Trophoblast cell (in vitro differentiated cells and primary cell): ENCODE data around the gene POLR1G.

Experiments
- DNase-seq, 2 donors: peaks; one replicate each; pipeline ENCODE4 v3.0.0-alpha.2; 2016
- H2AFZ ChIP-seq: 2 replicates; pipeline ENCODE4 v1.6.1; 2013; ENCODE audit warnings: low read length, moderate library complexity, mild to moderate bottlenecking; ENCODE audit not compliant: insufficient read depth, poor library complexity
- H2AK5ac ChIP-seq: 2 replicates; pipeline ENCODE4 v1.6.1; 2013; ENCODE audit warnings: mild to moderate bottlenecking, low read length
- H2BK120ac ChIP-seq: 2 replicates; pipeline ENCODE4 v1.6.1; 2013; ENCODE audit warnings: low read length, mild to moderate bottlenecking, moderate library complexity; ENCODE audit not compliant: insufficient read depth, poor library complexity
- H2BK12ac ChIP-seq: 2 replicates; pipeline ENCODE4 v1.6.1; 2013; ENCODE audit warnings: mild to moderate bottlenecking, low read length, moderate library complexity
- H2BK5ac ChIP-seq: 2 replicates; pipeline ENCODE4 v1.6.1; 2013; ENCODE audit warnings: low read length, low read depth, moderate library complexity, mild to moderate bottlenecking; ENCODE audit not compliant: poor library complexity
- H3K14ac ChIP-seq: 2 replicates; pipeline ENCODE4 v1.6.1; 2013; ENCODE audit warnings: mild to moderate bottlenecking, low read length
- H3K18ac ChIP-seq: 2 replicates; pipeline ENCODE4 v1.6.1; 2013; ENCODE audit warnings: mild to moderate bottlenecking, low read length
- H3K23ac ChIP-seq: 2 replicates; pipeline ENCODE4 v1.6.1; 2013; ENCODE audit warnings: low read length
- H3K27ac ChIP-seq: 2 replicates; pipeline ENCODE4 v1.5.1; 2013; ENCODE audit warnings: low read depth, mild to moderate bottlenecking, inconsistent platforms, low read length, moderate library complexity
- H3K27me3 ChIP-seq: 2 replicates; pipeline ENCODE4 v1.6.1; 2013; ENCODE audit warnings: inconsistent platforms, mild to moderate bottlenecking, low read length, moderate library complexity; ENCODE audit not compliant: insufficient read depth
- H3K36me3 ChIP-seq, 2 experiments: 1 replicate in 1 of 2; 2 replicates in 1 of 2; pipeline ENCODE4 v1.6.1; 2013; ENCODE audit warnings: low read length in 2 of 2, mild to moderate bottlenecking in 2 of 2, moderate library complexity in 1 of 2; ENCODE audit not compliant: insufficient read depth in 2 of 2, control insufficient read depth in 1 of 2
- H3K4ac ChIP-seq: 2 replicates; pipeline ENCODE4 v1.6.1; 2013; ENCODE audit warnings: low read depth, mild to moderate bottlenecking, low read length, moderate library complexity
- H3K4me1 ChIP-seq, 2 experiments: 1 replicate in 1 of 2; 2 replicates in 1 of 2; pipeline ENCODE4 v1.6.1; 2013; ENCODE audit warnings: low read length in 2 of 2, mild to moderate bottlenecking in 2 of 2, moderate library complexity in 1 of 2; ENCODE audit not compliant: insufficient read depth in 2 of 2, control insufficient read depth in 1 of 2
- H3K4me2 ChIP-seq: 2 replicates; pipeline ENCODE4 v1.6.1; 2013; ENCODE audit warnings: inconsistent platforms, mild to moderate bottlenecking, low read length, moderate library complexity
- H3K4me3 ChIP-seq: 2 replicates; pipeline ENCODE4 v1.5.1; 2013; ENCODE audit warnings: mild to moderate bottlenecking, low read depth, low read length, inconsistent platforms
- H3K79me1 ChIP-seq: one replicate; pipeline ENCODE4 v1.6.1; 2013; ENCODE audit warnings: low read length
- H3K79me2 ChIP-seq: 2 replicates; pipeline ENCODE4 v1.6.1; 2013; ENCODE audit warnings: low read length, mild to moderate bottlenecking; ENCODE audit not compliant: control insufficient read depth, insufficient read depth, poor library complexity
- H3K9ac ChIP-seq: 2 replicates; pipeline ENCODE4 v1.6.1; 2013; ENCODE audit warnings: mild to moderate bottlenecking, low read length
- H3K9me3 ChIP-seq: 2 replicates; pipeline ENCODE4 v1.6.1; 2013; ENCODE audit warnings: low read depth, mild to moderate bottlenecking, control low read depth, inconsistent platforms, low read length; ENCODE audit not compliant: insufficient read depth
- H4K12ac ChIP-seq: 2 replicates; pipeline ENCODE4 v1.6.1; 2013; ENCODE audit warnings: low read depth, mild to moderate bottlenecking, low read length, moderate library complexity
- H4K8ac ChIP-seq: 2 replicates; pipeline ENCODE4 v1.6.1; 2013; ENCODE audit warnings: low read depth, mild to moderate bottlenecking, low read length, moderate library complexity
- H4K91ac ChIP-seq: one replicate; pipeline ENCODE4 v1.6.1; 2013; ENCODE audit warnings: low read depth, mild to moderate bottlenecking, low read length, moderate library complexity
- WGBS: extraction: QIAGEN DNeasy Blood & Tissue Kit; methylation state at CpG from one replicate; pipeline ENCODE4 v1.1.7; 2013; ENCODE audit warnings: missing lambda C conversion rate; ENCODE audit not compliant: insufficient read length, insufficient coverage; ENCODE audit errors: extremely low coverage; 5-methylcytosine and 5-hydroxymethylcytosine counted together

POLR1G gene

DNA sequence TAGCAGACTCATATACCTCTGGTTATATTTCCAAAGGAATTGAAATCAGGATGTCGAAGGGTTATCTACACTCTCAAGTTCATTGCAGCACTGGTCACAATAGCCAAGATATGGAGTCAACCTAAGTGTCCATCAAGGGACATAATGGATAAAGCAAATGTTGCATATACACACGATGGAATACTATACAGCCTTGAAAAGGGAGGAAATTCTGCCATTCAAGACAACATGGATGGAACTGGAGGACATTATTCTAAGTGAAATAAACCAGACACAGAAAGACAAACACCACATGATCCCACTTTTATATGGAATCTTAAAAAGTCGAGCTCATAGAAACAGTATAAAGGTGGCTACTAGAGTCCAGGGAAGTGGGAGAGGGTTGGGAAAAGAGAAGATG lies 30.9 kb downstream of the POLR1G start:
- Histone ChIP-seq H3K9me3 (no peaks in the 10 kb centered on the region), H2AK5ac (no peak overlapping the region), H3K18ac (no peak overlapping the region), H3K4me3 (no peak overlapping the region), H3K79me1 (peaks cover 13% of the 10 kb centered on the region), H4K12ac (no peak overlapping the region), H3K23ac (no peak overlapping the region), H3K27ac (no peak overlapping the region), H2BK12ac (no peak overlapping the region), H3K79me2 (peaks cover 5% of the 10 kb centered on the region), H3K36me3 (no peaks in the 10 kb centered on the region), H2AFZ (no peak overlapping the region), H3K9ac (no peak overlapping the region), H2BK5ac (no peak overlapping the region), H3K27me3 (no peaks in the 10 kb centered on the region), H2BK120ac (no peak overlapping the region), H3K4me1 (peaks cover 7 to 12% of the 10 kb centered on the region in 2 experiments), H4K91ac (no peak overlapping the region), H3K4me2 (no peak overlapping the region), H3K14ac (no peak overlapping the region), H3K4ac (no peak overlapping the region), H4K8ac (no peak overlapping the region)
- no CpG with 5 or more reads among the region's 3 CpGs for WGBS
- DNase-seq: no peak

- no peak overlapping the region for H4K8ac ChIP-seq
- H3K4me1 ChIP-seq: peaks cover 11 to 16% of the 10 kb centered on the region in 2 experiments
- H2BK12ac ChIP-seq: no peak overlapping the region
- no peak for DNase-seq
- no peak overlapping the region for H3K4me3 ChIP-seq
- no peak overlapping the region for H3K23ac ChIP-seq
- no peaks in the 10 kb centered on the region for H3K36me3 ChIP-seq
- H3K9ac ChIP-seq: no peak overlapping the region
- no peak overlapping the region for H2BK5ac ChIP-seq
- no peak overlapping the region for H3K18ac ChIP-seq
- no peak overlapping the region for H3K4me2 ChIP-seq
- no peak overlapping the region for H4K91ac ChIP-seq
- H3K4ac ChIP-seq: no peak overlapping the region
- H2AFZ ChIP-seq: no peak overlapping the region
- peaks cover 25% of the 10 kb centered on the region for H3K79me1 ChIP-seq
- no peak overlapping the region for H3K27ac ChIP-seq
- H3K9me3 ChIP-seq: no peaks in the 10 kb centered on the region
- no peak overlapping the region for H2BK120ac ChIP-seq
- no peak overlapping the region for H3K14ac ChIP-seq
- H3K27me3 ChIP-seq: no peaks in the 10 kb centered on the region
- no peak overlapping the region for H2AK5ac ChIP-seq
- no peak overlapping the region for H4K12ac ChIP-seq
- no CpG with 5 or more reads among the region's 10 CpGs for WGBS
- H3K79me2 ChIP-seq: peaks cover 10% of the 10 kb centered on the region
Measured at GRCh38 chr19:45439190-45439568, 32.7 kb downstream of the POLR1G start.

GRCh38 chr19:45439569-45440258 lies 33.3 kb downstream of the POLR1G start:
- H3K4me1 ChIP-seq: peaks cover 11 to 19% of the 10 kb centered on the region in 2 experiments
- peak overlapping the region; percentile 72 for H3K4ac ChIP-seq
- peak overlapping the region; percentile 93 for H4K91ac ChIP-seq
- peak overlapping the region; percentile 95 for H3K14ac ChIP-seq
- no peaks in the 10 kb centered on the region for H3K36me3 ChIP-seq
- peak overlapping the region; percentile 95 for H2AFZ ChIP-seq
- WGBS: no CpG with 5 or more reads among the region's 78 CpGs
- H3K79me2 ChIP-seq: peaks cover 10% of the 10 kb centered on the region
- H3K27ac ChIP-seq: peak overlapping the region; percentile 57
- H2BK120ac ChIP-seq: peak overlapping the region; percentile 99
- H3K23ac ChIP-seq: no peak overlapping the region
- peak overlapping the region; percentile 76 for H3K4me3 ChIP-seq
- peak overlapping the region; percentile 80 for H4K12ac ChIP-seq
- H3K79me1 ChIP-seq: peaks cover 29% of the 10 kb centered on the region
- peak overlapping the region; percentile 71 for H3K4me2 ChIP-seq
- peak overlapping the region; percentile 89 for H3K18ac ChIP-seq
- peak overlapping the region; percentile 50 for H3K9ac ChIP-seq
- DNase-seq: peak; percentile 58 to 80
- no peaks in the 10 kb centered on the region for H3K9me3 ChIP-seq
- H4K8ac ChIP-seq: peak overlapping the region; percentile 90
- peak overlapping the region; percentile 66 for H2BK12ac ChIP-seq
- peak overlapping the region; percentile 95 for H2BK5ac ChIP-seq
- no peak overlapping the region for H2AK5ac ChIP-seq
- H3K27me3 ChIP-seq: no peaks in the 10 kb centered on the region

DNA sequence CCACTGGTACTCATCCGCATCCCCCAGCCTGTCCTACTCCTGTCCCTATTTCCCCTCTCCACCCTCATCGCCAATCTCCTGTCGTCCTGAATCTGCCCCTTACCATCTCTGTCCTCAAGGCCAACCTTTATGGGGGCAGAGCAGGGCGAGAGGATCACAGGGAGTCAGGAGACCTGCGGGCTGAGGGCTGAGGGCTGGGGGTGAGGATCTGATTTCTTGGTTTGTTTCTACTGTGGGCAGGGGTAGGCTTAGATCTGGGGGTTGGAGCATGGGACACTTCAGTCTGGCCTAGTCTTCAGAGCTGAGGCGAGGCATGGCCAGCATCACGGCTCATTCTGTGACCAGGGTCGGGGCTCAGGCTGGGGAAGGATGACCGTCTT lies 33.8 kb downstream of the POLR1G start:
- Histone ChIP-seq H3K4me2 (peak overlapping the region; percentile 71), H3K4me3 (peak overlapping the region; percentile 76), H4K12ac (peak overlapping the region; percentile 21), H2BK5ac (peak overlapping the region; percentile 0), H3K27me3 (no peaks in the 10 kb centered on the region), H2AK5ac (peak overlapping the region; percentile 5), H3K18ac (peak overlapping the region; percentile 76), H3K27ac (no peak overlapping the region), H4K8ac (peak overlapping the region; percentile 90), H3K9me3 (no peaks in the 10 kb centered on the region), H3K14ac (peak overlapping the region; percentile 22), H3K79me1 (peaks cover 29% of the 10 kb centered on the region), H2BK12ac (peak overlapping the region; percentile 37), H4K91ac (peak overlapping the region; percentile 93), H3K36me3 (no peaks in the 10 kb centered on the region), H3K79me2 (peaks cover 10% of the 10 kb centered on the region), H2AFZ (peak overlapping the region; percentile 44), H3K4ac (peak overlapping the region; percentile 24), H3K23ac (no peak overlapping the region), H3K9ac (no peak overlapping the region), H2BK120ac (peak overlapping the region; percentile 99), H3K4me1 (peaks cover 11 to 22% of the 10 kb centered on the region in 2 experiments)
- WGBS: no CpG with 5 or more reads among the region's 9 CpGs
- DNase-seq: peak in 1 of 2 donors; percentile 59
